Fibroblast of skin of right quadriceps (primary cell): ENCODE data around the gene EML1.

Experiments used
- DNase-seq: peaks from one replicate; pipeline ENCODE4 v3.0.0-alpha.2; 2013

The EML1 gene

GRCh38 chr14:99793213-99794150 lies at the start of gene EML1:
Gene EML1, plus strand, starts transcription at chr14:99793413. Its CDS starts 64 bp downstream, at chr14:99793477.
- DNase-seq: peak; percentile 86

GRCh38 chr14:99744199-99744872 lies 48.9 kb upstream of the EML1 start:
- DNase-seq: peak; percentile 65

GRCh38 chr14:99744873-99745224 lies 48.4 kb upstream of the EML1 start:
- DNase-seq: no peak

GRCh38 chr14:99745307-99745951 lies 47.8 kb upstream of the EML1 start:
- peak; percentile 78 for DNase-seq

- DNase-seq: no peak
Measured at GRCh38 chr14:99747167-99747566, 46.0 kb upstream of the EML1 start.

GRCh38 chr14:99747582-99748330 lies 45.5 kb upstream of the EML1 start:
- no peak for DNase-seq

GRCh38 chr14:99748529-99748928 lies 44.7 kb upstream of the EML1 start:
- DNase-seq: no peak

- no peak for DNase-seq
Measured at GRCh38 chr14:99749142-99749541, 44.1 kb upstream of the EML1 start.

GRCh38 chr14:99749763-99750715 lies 43.2 kb upstream of the EML1 start:
- DNase-seq: no peak

GRCh38 chr14:99750746-99751450 lies 42.3 kb upstream of the EML1 start:
- no peak for DNase-seq

- peak; percentile 49 for DNase-seq
Measured at GRCh38 chr14:99751539-99752485, 41.4 kb upstream of the EML1 start.

GRCh38 chr14:99752486-99753121 lies 40.6 kb upstream of the EML1 start:
- peak; percentile 79 for DNase-seq

GRCh38 chr14:99753225-99754140 lies 39.7 kb upstream of the EML1 start:
- no peak for DNase-seq

- no peak for DNase-seq
Measured at GRCh38 chr14:99754141-99755067, 38.8 kb upstream of the EML1 start.

GRCh38 chr14:99755068-99755405 lies 38.2 kb upstream of the EML1 start:
- no peak for DNase-seq

GRCh38 chr14:99755629-99756603 lies 37.3 kb upstream of the EML1 start:
- peak; percentile 66 for DNase-seq
